PC-9 (cell line): ENCODE data around the gene CD83.

Experiments
- EZH2 ChIP-seq: fragments of 200-600 bp; sonication (generic); IDR thresholded peaks from 2 replicates; pipeline ENCODE4 v1.8.0; 2017; ENCODE audit warnings: antibody characterized with exemption, low read depth
- TF ChIP-seq, protein P1 (sequence below): fragments of 200-600 bp; sonication (generic); conservative IDR thresholded peaks from 2 replicates; pipeline ENCODE4 v1.6.1; 2017; ENCODE audit warnings: mixed run types, antibody characterized with exemption, mild to moderate bottlenecking, moderate library complexity

DNA sequence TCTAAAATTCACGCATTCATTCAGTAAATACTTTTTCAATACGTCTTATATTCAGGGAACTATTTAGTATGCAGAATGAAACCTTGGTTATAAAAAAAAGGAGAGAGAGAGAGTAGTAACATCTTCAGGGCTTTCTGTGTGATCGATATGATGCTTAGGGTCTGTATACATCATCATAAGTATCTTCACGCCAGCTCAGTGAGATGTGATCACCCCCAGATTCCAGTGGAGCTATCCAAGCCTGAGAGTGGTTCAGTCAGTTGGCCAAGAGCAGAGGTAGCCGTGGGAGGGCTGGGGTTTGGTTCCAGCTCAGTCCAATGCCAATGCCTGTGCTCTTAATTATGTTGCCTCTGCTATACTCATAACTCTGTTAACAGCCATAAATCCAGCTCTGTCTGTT is 8.6 kb downstream of the CD83 start:
- TF ChIP-seq, protein P1, sequence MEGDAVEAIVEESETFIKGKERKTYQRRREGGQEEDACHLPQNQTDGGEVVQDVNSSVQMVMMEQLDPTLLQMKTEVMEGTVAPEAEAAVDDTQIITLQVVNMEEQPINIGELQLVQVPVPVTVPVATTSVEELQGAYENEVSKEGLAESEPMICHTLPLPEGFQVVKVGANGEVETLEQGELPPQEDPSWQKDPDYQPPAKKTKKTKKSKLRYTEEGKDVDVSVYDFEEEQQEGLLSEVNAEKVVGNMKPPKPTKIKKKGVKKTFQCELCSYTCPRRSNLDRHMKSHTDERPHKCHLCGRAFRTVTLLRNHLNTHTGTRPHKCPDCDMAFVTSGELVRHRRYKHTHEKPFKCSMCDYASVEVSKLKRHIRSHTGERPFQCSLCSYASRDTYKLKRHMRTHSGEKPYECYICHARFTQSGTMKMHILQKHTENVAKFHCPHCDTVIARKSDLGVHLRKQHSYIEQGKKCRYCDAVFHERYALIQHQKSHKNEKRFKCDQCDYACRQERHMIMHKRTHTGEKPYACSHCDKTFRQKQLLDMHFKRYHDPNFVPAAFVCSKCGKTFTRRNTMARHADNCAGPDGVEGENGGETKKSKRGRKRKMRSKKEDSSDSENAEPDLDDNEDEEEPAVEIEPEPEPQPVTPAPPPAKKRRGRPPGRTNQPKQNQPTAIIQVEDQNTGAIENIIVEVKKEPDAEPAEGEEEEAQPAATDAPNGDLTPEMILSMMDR: no peak
- TF ChIP-seq EZH2: no peak
